GM21528 (cell line): ENCODE measurements around the gene FEM1B.

Source experiments
- ATAC-seq: cut with Tn5 transposase; IDR thresholded peaks from one replicate; pipeline ENCODE4 v1.9.1; 2021; ENCODE audit warnings: mild to moderate bottlenecking, moderate library complexity; ENCODE audit not compliant: unreplicated experiment, low FRiP score

FEM1B gene

DNA sequence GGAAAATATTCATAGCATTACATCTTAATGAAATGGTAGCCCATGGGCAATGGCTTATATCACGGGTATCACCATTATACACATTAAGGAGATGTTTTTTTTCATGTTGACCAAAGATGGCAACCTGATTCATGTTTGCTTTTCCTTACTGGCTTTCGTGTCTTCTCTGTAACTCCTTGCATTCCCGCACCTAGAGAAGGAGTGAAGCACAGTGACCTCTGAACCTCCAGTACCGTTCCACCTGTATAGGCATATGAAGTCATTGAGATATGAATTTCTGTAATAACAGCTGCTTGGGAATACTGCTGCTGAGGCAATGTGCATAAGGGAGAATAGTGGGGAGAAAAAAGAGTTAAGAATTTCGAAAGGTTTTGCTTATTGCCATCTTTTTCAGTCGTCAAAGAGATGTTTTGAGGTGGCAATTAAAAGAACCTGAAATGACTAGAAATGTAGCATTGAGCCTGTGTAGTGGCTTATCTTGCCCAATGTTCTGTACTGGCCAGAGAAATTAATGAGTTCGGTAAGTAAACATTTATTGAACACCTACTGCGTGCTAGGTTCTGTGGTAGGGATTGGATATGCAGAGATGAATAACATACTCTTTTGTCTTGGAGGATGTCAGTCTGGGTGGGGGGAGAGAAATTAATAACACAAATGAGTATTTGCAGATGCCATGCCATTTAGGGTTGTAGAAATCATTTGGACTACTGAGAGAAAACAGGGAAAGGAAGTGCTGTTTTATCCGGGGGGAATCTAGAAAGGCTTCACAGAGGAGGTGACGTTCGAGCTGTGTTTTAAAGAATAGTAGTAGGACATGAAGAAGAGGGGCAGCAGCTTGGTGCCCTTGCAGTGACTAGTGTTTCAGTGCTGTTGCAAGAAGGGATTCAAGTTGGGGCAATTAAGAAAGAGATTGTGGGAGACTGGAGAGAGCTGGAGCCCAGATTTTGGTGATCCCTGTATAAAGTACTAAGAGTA lies 2.5 kb downstream of the FEM1B start:
- ATAC-seq = no peak

DNA sequence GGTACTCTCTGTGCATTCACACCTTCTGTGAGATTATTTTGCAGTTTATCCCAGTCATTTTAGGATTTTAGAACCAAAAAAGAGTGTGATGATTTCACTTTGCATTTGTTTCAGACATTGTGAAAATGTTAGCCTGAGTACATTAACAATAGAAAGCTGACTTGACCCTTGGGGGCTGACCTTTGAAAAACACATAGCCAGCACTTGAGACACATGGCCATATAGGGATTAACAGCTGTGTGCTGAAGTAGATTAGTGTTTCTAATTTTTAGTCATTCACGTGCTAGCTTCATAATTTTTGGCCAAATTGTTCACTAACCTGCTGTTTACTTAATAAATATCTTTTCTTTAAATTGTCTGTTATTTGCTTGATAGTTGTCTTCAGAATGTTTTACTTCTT lies 3.5 kb downstream of the FEM1B start:
- ATAC-seq = no peak

DNA sequence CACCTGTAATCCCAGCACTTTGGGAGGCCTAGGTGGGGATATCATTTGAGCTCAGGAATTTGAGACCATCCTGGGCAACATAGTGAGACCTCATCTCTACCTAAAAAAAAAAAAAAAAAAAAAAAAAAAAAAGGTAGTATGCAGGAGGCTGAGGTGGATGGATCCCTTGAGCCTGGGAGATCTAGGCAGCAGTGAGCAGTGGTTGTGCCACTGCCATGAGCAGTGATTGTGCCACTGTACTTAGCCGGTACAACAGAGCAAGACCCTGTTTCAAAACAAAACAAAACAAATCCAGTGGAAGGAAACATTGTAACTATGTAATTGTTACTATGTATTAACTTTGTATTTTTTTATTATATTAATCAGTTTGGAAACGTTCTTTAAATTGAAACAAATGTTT lies 5.9 kb downstream of the FEM1B start:
- no peak for ATAC-seq

DNA sequence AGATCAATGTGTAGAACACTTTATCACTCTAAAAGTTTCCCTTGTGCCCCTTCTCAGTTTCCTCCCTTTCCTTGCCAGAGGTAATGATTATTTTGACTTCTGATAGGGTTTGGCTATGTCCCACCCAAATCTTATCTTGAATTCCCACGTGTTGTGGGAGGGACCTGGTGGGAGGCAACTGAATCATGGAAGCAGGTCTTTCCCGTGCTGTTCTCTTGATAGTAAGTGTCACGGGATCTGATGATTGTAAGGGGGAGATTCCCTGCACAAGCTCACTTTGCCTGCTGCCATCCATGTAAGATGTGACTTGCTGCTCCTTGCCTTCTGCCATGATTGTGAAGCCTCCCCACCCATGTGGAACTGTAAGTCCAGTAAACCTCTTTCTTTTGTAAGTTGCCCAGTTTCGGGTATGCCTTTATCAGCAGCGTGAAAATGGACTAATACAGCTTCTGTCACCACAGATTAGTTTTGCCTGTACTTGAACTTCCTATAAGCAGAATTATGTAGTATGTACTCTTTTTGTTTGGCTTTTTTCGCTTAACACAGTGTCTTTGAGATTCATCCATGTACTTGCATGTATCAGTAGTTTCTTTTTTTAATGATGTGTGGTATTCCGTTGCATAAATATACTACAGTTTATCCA lies 7.2 kb downstream of the FEM1B start:
- no peak for ATAC-seq

DNA sequence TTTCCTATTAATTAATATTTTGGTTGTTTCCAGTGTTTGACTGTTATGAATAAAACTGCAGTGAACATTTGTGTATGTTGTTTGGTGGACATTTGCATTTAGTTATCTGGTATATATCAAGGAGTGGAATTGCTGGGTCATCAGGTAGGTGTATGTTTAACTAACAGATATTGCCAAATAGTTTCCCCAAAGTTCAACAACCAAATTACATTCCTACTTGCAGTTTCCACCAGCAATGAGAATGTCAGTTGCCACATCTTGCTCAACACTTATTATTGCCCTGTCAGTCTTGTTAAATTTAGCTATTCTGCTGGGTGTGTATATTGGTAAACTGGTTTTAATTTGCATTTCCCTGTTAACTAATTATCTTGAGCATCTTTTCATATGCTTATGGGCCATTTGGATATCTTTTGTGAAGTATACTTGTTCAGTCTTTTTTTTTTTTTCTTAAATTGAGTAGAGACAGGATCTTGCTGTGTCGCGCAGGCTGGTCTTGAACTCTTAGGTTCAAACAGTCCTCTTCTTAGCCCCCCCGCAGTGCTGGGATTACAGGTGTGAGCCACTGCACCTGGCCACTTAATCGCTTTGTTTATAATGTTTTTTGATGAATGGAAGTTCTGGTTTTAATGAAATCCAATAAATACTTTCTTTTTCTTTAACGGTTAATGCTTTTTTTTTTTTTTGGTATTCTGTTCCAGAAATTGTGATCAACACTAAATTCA lies 7.9 kb downstream of the FEM1B start:
- no peak for ATAC-seq

DNA sequence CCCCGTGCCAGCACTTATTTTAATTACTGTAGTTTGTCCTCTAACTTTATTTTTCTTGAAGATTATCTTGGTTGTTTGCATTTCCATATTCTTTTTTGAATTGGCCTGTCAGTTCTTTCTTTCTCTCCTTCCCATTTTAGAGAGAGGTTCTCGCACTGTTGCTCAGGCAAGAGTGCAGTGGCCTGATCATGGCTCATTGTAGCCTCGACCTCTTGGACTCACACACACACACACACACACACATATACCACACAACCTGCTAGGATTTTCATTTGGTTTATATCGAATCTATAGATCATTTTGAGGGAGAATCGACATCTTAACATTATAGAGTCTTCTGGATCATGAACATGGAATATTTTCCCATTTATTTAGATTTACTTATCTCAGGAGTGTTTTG lies 8.7 kb downstream of the FEM1B start:
- ATAC-seq = no peak

DNA sequence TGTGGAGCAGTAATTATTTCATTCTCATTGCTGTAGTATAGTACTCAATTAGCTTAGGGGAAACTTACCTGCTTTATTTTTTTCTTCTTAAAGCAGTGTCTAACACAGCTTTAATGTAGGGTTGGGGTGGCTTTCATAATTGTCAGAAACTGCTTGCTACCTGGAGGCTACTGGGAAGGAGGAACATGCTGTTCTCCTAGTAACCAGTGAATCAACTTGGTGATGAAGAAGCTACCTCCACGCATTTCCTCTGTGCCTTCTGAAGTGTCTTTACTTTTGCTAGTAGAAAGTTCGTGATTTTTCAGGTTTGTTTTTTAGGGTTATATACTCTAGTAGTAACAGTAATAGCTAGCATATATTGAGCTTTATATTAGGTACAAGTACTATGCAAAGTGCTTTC lies 11.5 kb downstream of the FEM1B start:
- no peak for ATAC-seq

DNA sequence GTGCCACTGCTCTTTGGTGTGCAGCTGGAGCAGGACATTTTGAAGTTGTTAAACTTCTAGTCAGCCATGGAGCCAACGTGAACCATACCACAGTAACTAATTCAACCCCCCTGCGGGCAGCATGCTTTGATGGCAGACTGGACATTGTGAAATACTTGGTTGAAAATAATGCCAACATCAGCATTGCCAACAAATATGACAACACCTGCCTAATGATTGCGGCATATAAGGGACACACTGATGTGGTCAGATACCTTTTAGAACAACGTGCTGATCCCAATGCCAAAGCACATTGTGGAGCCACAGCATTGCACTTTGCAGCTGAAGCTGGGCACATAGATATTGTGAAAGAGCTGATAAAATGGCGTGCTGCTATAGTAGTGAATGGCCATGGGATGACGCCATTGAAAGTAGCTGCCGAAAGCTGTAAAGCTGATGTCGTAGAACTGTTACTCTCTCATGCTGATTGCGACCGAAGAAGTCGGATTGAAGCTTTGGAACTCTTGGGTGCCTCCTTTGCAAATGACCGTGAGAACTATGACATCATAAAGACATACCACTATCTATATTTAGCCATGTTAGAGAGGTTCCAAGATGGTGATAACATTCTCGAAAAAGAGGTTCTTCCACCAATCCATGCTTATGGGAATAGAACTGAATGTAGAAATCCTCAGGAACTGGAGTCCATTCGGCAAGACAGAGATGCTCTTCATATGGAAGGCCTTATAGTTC lies 12.2 kb downstream of the FEM1B start:
- no peak for ATAC-seq

DNA sequence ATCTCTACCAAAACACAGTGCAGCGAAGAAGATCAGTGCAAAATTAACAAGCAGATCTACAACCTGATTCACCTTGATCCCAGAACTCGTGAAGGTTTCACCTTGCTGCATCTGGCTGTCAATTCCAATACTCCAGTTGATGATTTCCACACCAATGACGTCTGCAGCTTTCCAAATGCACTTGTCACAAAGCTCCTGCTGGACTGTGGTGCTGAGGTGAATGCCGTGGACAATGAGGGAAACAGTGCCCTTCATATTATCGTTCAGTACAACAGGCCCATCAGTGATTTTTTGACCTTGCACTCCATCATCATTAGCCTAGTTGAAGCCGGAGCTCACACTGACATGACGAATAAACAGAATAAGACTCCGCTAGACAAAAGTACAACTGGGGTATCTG lies 13.2 kb downstream of the FEM1B start:
- no peak for ATAC-seq

DNA sequence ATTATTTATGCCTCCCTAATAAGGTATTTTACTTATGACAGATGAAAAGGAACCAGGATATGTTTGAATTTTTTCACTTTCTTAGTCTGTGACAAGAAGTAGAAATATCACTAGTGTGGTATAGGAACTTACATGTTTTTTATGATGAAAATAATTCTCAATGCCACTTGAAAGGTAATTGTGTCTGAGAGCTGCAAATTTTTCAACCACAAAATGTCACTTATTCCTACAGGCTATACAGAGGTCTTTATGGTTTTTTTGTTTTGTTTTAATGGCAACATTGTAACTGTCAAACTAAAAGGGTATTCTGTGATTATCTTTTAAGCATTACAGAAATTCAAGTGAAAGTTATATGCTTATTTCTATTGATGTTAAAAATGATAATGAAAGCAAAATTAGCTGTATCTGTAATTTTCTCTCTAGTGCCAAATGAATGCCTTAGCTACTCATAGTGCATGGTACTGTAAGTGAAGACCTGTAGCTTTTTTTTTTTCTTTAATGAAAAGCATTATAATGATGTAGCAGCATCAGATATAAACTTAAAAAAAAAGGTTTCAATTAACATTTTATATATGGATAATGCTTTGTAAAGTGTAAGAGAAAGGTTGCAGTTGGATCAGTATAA lies 14.7 kb downstream of the FEM1B start:
- ATAC-seq = no peak

DNA sequence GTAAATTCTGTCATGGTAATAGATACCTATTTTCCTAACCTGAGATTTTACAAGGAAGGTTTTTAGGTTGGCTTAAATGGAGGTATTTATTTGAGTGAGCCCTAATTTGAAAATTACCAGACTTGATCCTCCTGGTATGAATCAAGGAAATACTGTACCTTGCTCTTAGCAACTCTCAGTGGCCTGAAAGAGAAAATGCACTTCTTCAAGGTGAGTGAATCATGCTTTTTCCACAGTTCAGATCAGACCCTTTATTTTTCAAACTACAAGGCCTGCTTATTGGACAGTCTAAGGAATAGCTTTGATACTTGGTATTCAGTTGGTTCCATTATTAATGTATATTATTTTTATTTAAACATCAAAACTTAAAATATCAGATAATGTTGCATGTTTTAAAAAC lies 15.4 kb downstream of the FEM1B start:
- ATAC-seq = no peak

DNA sequence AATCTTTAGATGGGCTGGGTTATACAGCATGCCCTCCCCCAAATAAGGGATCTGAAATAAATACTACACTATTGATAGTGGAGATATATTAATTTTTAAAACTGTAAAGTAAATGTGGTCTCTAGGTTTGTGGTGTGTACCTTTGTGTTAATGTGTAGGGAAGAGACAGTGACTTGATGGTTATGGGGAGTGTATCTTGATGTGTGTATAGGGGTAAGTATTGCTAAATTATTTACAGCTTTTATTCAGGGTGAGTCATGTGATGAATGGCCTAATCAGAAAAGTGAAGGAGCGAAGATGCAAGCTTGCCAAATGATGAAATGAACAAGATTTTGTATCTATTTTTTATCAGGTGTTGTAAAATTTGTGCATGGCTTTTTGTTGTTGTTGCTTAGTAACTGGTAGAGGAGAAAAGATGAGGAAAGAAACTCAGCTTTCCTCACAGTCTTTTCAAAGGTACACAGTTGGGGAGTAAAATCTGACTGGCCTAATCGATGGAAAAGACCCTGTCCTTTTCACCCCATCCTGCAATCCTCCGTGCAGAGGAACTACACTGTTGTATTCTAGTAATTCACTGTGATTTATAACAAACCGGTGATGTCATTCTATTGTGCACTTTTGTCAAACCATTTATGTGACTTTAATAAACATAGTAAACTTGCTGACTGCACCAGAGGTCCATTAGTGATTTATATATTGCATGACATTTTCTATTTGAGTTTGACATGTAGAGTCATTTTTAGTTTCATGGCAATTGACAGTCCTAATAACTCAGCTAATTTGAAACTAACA lies 17.7 kb downstream of the FEM1B start:
- no peak for ATAC-seq

DNA sequence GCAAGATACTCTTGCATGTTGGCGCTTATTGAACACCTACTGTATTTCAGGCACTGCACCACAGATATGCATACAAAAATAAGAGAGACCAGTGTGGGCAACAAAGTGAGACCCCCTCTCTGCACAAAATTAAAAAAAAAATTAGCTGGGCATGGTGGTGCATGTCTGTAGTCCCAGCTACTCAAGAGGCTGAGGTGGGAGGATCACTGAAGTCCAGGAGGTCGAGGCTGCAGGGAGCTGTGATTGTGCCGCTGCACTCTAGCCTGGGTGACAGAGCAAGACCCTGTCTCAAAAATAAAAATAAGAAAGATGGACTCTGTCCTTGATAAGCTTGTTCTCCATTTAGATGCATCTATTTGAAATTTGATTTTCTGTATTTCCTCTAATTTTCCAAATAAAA lies 20.8 kb downstream of the FEM1B start:
- ATAC-seq = no peak

DNA sequence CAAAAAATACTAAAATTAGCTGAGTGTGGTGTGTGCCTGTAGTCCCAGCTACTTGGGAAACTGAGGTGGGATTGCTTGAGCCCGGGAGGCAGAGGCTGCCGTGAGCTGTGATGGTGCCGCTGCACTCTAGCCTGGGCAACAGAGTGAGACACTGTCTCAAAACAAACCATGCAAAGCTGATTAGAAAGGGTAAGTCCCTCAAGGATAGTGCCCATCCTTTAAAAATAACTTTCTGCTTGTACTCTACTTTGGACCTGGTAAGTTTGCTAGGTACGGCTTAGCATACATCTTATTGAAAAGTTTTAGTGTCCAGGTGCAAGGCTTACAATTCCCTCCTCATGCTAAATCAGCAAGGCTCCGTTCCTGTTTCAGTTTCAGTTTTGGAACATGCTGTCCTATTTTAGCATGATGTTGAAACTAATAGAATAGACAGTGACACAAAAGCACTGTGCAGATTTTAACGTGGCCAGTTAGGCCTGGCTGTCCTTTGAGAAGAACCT lies 21.4 kb downstream of the FEM1B start:
- peak; percentile 85 for ATAC-seq

DNA sequence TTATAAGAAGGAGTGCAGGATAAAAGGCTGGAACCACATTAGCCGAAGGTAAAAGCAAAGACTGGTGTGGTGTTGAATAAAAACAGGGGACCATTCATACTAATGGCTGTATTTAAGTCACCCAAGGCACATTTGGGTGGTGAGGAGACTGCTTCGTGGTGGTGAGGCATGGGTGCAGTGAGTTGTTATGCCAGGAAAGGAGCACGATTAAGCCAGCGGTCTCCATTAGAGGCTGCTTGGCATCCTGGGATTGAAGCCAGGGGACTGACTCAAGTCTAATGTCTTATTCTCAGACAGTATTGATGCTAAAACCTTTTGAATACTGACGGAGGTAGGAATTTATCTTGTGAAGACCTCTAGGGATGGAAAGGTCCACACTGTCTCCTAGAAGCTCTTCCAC lies 21.9 kb downstream of the FEM1B start:
- ATAC-seq = peak; percentile 16

DNA sequence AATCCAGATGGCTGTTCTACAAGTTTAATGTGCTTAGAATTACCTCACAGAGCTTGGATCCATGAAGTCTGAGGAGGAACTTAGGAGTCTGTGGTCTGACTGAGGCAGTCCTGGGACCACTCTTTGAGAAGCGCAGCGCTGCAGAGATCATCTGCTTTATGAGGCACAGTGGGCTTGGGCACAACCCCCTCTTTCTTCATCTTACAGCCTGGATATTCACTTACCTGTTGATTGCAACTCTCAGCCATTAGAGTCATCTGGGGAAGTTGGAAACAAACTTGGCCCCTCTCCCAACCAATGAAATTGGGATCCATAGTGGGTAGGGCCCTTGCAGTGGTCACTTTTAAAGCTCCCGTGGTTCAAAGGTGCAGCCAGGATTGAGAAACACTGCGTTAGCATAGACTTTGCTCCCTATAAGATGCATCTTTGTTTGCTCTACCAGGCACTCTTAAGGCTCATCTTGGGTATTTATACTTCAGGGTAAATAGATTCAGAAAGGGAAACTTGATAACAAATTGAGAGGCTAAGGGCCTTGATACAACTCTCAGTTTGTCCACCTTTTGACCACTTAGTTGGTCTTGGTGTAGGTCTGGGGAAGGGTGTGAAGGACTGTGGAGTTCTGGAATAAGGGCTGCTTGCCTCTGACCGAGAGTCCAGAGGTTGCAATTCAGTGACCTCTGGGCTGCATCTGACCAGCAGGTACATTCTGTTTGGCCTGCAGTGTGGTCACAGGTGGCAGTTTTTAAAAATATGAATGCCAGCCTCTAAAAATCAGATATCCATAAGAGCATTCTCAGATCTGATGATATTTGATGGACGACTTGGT lies 22.8 kb downstream of the FEM1B start:
- ATAC-seq = no peak

DNA sequence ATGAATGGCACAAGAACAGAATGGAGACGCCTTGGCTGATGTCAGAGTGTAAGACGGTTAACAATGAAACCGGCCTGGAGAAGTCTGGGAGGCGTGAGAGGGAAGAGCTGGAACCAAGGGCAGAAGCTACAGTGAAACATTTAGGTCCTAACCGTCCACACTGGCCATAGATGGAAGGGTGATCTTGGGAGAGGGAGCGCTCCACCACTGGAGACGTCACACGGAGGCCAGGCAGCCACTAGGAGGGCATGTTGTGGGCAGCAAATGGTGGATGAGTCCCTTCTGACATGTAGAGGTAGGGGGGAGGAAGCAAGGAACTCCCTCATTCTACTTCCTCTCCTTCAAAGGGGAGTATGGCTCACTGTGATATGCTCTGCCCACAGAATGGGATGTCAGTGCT lies 23.8 kb downstream of the FEM1B start:
- no peak for ATAC-seq

DNA sequence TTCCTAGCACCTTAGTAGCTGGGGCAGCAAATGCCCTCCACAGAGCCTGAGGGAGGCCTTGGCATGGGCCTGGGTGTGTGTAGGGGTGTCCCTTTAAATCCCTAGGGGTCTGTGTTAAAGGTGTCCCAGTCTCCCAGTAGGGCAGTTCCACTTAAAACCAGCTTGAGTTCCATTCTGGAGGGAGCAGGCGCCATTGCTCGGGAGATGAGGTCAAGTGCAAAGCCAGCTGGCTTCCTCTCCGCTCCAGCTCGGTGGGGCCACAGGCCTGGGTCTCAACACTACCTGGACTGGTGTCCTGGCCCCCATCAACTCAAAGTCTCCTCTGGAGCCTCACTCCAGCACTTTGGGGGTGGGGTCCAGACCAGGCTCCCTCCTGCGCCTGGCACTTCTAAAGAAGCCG lies 25.2 kb downstream of the FEM1B start:
- ATAC-seq = no peak
